DND-41 (cell line): ENCODE measurements around the gene RIPOR2.
"Not testable (repeated sequence)": the region's sequence is repeated elsewhere in the genome, so short reads cannot be mapped to it uniquely, and the experiment has no call there.

ENCODE experiments used
- ATAC-seq: fragments of 200-7000 bp; cut with Tn5 transposase; 3 replicates; pipeline ENCODE4 v1.9.1; 2021; ENCODE audit warnings: low read depth; ENCODE audit not compliant: insufficient read depth
- DNase-seq: peaks from one replicate; pipeline ENCODE4 v3.0.0-alpha.2; 2020
- H2AFZ ChIP-seq: 2 replicates; pipeline ENCODE4 v1.6.0; 2012; ENCODE audit warnings: low read depth, low read length
- H3K27ac ChIP-seq: 2 replicates; pipeline ENCODE4 v1.5.1; 2012; ENCODE audit warnings: low read length, inconsistent platforms
- H3K27me3 ChIP-seq: fragments of 200-600 bp; sonication (generic); 2 replicates; pipeline ENCODE4 v1.6.0; 2012; ENCODE audit warnings: low read length, mild to moderate bottlenecking, inconsistent platforms; ENCODE audit not compliant: insufficient read depth, poor library complexity
- H3K36me3 ChIP-seq: 2 replicates; pipeline ENCODE4 v1.5.1; 2012; ENCODE audit warnings: low read length, inconsistent platforms; ENCODE audit not compliant: insufficient read depth
- H3K4me1 ChIP-seq: 2 replicates; pipeline ENCODE4 v1.5.1; 2012; ENCODE audit warnings: mild to moderate bottlenecking, low read length; ENCODE audit not compliant: insufficient read depth
- H3K4me2 ChIP-seq: 2 replicates; pipeline ENCODE4 v1.6.0; 2012; ENCODE audit warnings: mild to moderate bottlenecking, moderate library complexity, low read length, inconsistent platforms; ENCODE audit not compliant: insufficient read depth
- H3K4me3 ChIP-seq, 2 experiments: fragments of 200-600 bp in 1 of 2; shearing (Covaris generic) in 1 of 2; 2 replicates each; pipeline ENCODE4 v1.5.1; 2012 to 2016; ENCODE audit warnings: inconsistent platforms in 2 of 2, low read length in 2 of 2, mild to moderate bottlenecking in 2 of 2, low read depth in 1 of 2, moderate library complexity in 1 of 2
- H3K79me2 ChIP-seq: 2 replicates; pipeline ENCODE4 v1.6.0; 2012; ENCODE audit warnings: low read length, inconsistent platforms; ENCODE audit not compliant: insufficient read depth
- H3K9ac ChIP-seq: 2 replicates; pipeline ENCODE4 v1.6.0; 2012; ENCODE audit warnings: low read depth, mild to moderate bottlenecking, inconsistent platforms, low read length, moderate library complexity
- H3K9me3 ChIP-seq: 2 replicates; pipeline ENCODE4 v1.5.1; 2012; ENCODE audit warnings: low read length, moderate library complexity, mild to moderate bottlenecking, inconsistent platforms; ENCODE audit not compliant: insufficient read depth, severe bottlenecking
- H4K20me1 ChIP-seq: 2 replicates; pipeline ENCODE4 v1.6.0; 2012; ENCODE audit warnings: low read length; ENCODE audit not compliant: insufficient read depth
- CTCF ChIP-seq: IDR thresholded peaks from 2 replicates; pipeline ENCODE4 v1.5.1; 2012; ENCODE audit warnings: borderline replicate concordance, low read length, moderate library complexity, mild to moderate bottlenecking; ENCODE audit not compliant: poor library complexity, severe bottlenecking; ENCODE audit errors: extremely low read depth
- EZH2 ChIP-seq: IDR thresholded peaks from 3 replicates; pipeline ENCODE4 v1.6.1; 2012; ENCODE audit warnings: borderline replicate concordance, low read depth, mild to moderate bottlenecking, moderate library complexity, low read length, inconsistent platforms; ENCODE audit not compliant: severe bottlenecking

Gene RIPOR2

GRCh38 chr6:24760210-24760609 lies 175.6 kb downstream of the RIPOR2 start:
- Histone ChIP-seq H3K36me3 (no peaks in the 10 kb centered on the region), H3K79me2 (no peaks in the 10 kb centered on the region), H4K20me1 (no peaks in the 10 kb centered on the region), H3K27ac (no peak overlapping the region), H3K4me3 (no peak overlapping the region), H3K9ac (no peak overlapping the region), H2AFZ (no peak overlapping the region), H3K27me3 (no peaks in the 10 kb centered on the region), H3K4me2 (no peak overlapping the region), H3K9me3 (no peaks in the 10 kb centered on the region), H3K4me1 (no peaks in the 10 kb centered on the region)
- ATAC-seq, result no peak
- no peak for TF ChIP-seq CTCF
- no peak for TF ChIP-seq EZH2
- no peak for DNase-seq

GRCh38 chr6:24759718-24760117 lies 176.0 kb downstream of the RIPOR2 start:
- H3K4me3 ChIP-seq, result no peak overlapping the region
- ATAC-seq (no peak), DNase-seq (no peak)
- no peaks in the 10 kb centered on the region for H3K4me1 ChIP-seq
- H3K9me3 ChIP-seq, result no peaks in the 10 kb centered on the region
- no peak overlapping the region for H2AFZ ChIP-seq
- H3K36me3 ChIP-seq, result no peaks in the 10 kb centered on the region
- H3K27me3 ChIP-seq, result no peaks in the 10 kb centered on the region
- H3K79me2 ChIP-seq, result no peaks in the 10 kb centered on the region
- H3K9ac ChIP-seq, result no peak overlapping the region
- no peak for TF ChIP-seq EZH2
- no peak for TF ChIP-seq CTCF
- no peak overlapping the region for H3K27ac ChIP-seq
- no peak overlapping the region for H3K4me2 ChIP-seq
- H4K20me1 ChIP-seq, result no peaks in the 10 kb centered on the region

GRCh38 chr6:24757611-24758010 lies 178.1 kb downstream of the RIPOR2 start:
- no peaks in the 10 kb centered on the region for H3K9me3 ChIP-seq
- no peak for TF ChIP-seq CTCF
- TF ChIP-seq EZH2, result no peak

GRCh38 chr6:24755279-24755678 lies 180.5 kb downstream of the RIPOR2 start:
- Histone ChIP-seq H4K20me1 (no peaks in the 10 kb centered on the region), H3K27ac (no peak overlapping the region), H3K9ac (no peak overlapping the region), H3K4me2 (no peak overlapping the region), H3K27me3 (peaks cover 2% of the 10 kb centered on the region), H3K4me1 (no peaks in the 10 kb centered on the region), H3K4me3 (no peak overlapping the region), H3K9me3 (no peaks in the 10 kb centered on the region), H3K36me3 (no peaks in the 10 kb centered on the region), H2AFZ (no peak overlapping the region), H3K79me2 (no peaks in the 10 kb centered on the region)
- DNase-seq (no peak), ATAC-seq (no peak)
- no peak for TF ChIP-seq EZH2

More at GRCh38 chr6:24757611-24758010, 178.1 kb downstream of the RIPOR2 start:
- Histone ChIP-seq H3K4me1 (no peaks in the 10 kb centered on the region), H3K27ac (no peak overlapping the region), H3K36me3 (no peaks in the 10 kb centered on the region), H3K4me2 (no peak overlapping the region), H4K20me1 (no peaks in the 10 kb centered on the region), H3K79me2 (no peaks in the 10 kb centered on the region), H3K4me3 (no peak overlapping the region), H2AFZ (0 out of 2 replicates have a peak overlapping the region, but pooled peaks have one; percentile 19), H3K9ac (no peak overlapping the region), H3K27me3 (no peaks in the 10 kb centered on the region)
- ATAC-seq (no peak), DNase-seq (no peak)

- H4K20me1 ChIP-seq, result not testable (repeated sequence)
Measured at GRCh38 chr6:24754378-24754777, 181.4 kb downstream of the RIPOR2 start.

More at GRCh38 chr6:24754378-24754777, 181.4 kb downstream of the RIPOR2 start:
- H3K4me1 ChIP-seq, H3K9me3 ChIP-seq, DNase-seq, H3K79me2 ChIP-seq, H3K27ac ChIP-seq, ATAC-seq, H3K27me3 ChIP-seq, H3K4me3 ChIP-seq, H3K36me3 ChIP-seq, H3K9ac ChIP-seq, H2AFZ ChIP-seq, H3K4me2 ChIP-seq: not testable (repeated sequence)
